AG04449 (cell line): ENCODE measurements around the gene NRXN2.

Source experiments
- CTCF ChIA-PET: fragments of 350-600 bp; formaldehyde crosslinking; extraction: SDS; loops from one replicate; lab custom pipeline; 2021; ENCODE audit warnings: antibody characterized with exemption; lab: Yijun Ruan, JAX
- POLR2A ChIA-PET: fragments of 400-600, 350-600 bp; formaldehyde crosslinking; extraction: SDS; loops from one replicate; lab custom pipeline; 2020; ENCODE audit warnings: antibody characterized with exemption, inconsistent platforms; lab: Yijun Ruan, JAX
- DNase-seq: peaks from one replicate; pipeline ENCODE4 v3.0.0-alpha.2; 2010; ENCODE audit warnings: low read depth, low spot score
- H3K4me3 ChIP-seq: 2 replicates; pipeline ENCODE4 v1.5.1; 2011; ENCODE audit warnings: low read depth, mild to moderate bottlenecking, control low read depth, low read length
- CTCF ChIP-seq: IDR thresholded peaks from one replicate; pipeline ENCODE4 v1.5.1; 2011; ENCODE audit warnings: mild to moderate bottlenecking, moderate library complexity, low read length, control low read depth, inconsistent platforms; ENCODE audit not compliant: insufficient read depth; ENCODE audit errors: missing control alignments

The NRXN2 gene

GRCh38 chr11:64764040-64764611 lies 41.1 kb upstream of the NRXN2 start:
- ChIA-PET POLR2A (no interaction called here), CTCF (interaction anchor here (0.6 to 3.9 kb wide), 5 partner anchors 10 to 1826 kb away, joined by 3 to 34 read pairs (median 4); no protein-coding TSS in a partner anchor)
- TF ChIP-seq CTCF: no peak
- no peak overlapping the region for H3K4me3 ChIP-seq
- DNase-seq: no peak

GRCh38 chr11:64763526-64764039 lies 40.6 kb upstream of the NRXN2 start:
- H3K4me3 ChIP-seq: no peak overlapping the region
- CTCF ChIA-PET: interaction anchor here (0.6 to 3.9 kb wide), 5 partner anchors 11 to 1826 kb away, joined by 3 to 34 read pairs (median 4); no protein-coding TSS in a partner anchor
- no peak for DNase-seq
- POLR2A ChIA-PET: no interaction called here
- TF ChIP-seq CTCF: no peak

- POLR2A ChIA-PET: no interaction called here
- CTCF ChIA-PET: interaction anchor here (0.9 to 3.9 kb wide), 5 partner anchors 12 to 74 kb away, joined by 3 to 34 read pairs (median 4); no protein-coding TSS in a partner anchor
Measured at GRCh38 chr11:64762674-64763525, 39.9 kb upstream of the NRXN2 start.

GRCh38 chr11:64762277-64762673 lies 39.3 kb upstream of the NRXN2 start:
- ChIA-PET CTCF (interaction anchor here (0.9 to 2.1 kb wide), 3 partner anchors 9 to 20 kb away, joined by 4 to 9 read pairs (median 4); no protein-coding TSS in a partner anchor), POLR2A (no interaction called here)
- DNase-seq: no peak
- H3K4me3 ChIP-seq: no peak overlapping the region
- TF ChIP-seq CTCF: no peak

More at GRCh38 chr11:64762674-64763525, 39.9 kb upstream of the NRXN2 start:
- H3K4me3 ChIP-seq: no peak overlapping the region
- TF ChIP-seq CTCF: no peak
- peak; percentile 23 for DNase-seq

- DNase-seq: no peak
- CTCF ChIA-PET: interaction anchor here (1.2 to 2.1 kb wide), 6 partner anchors 7 to 312 kb away, joined by 4 to 9 read pairs (median 4); partner anchors contain the start of gene RASGRP2
- TF ChIP-seq CTCF: no peak
Measured at GRCh38 chr11:64760759-64761420, 37.9 kb upstream of the NRXN2 start.

More at GRCh38 chr11:64760759-64761420, 37.9 kb upstream of the NRXN2 start:
- POLR2A ChIA-PET: interaction anchor here (1.5 kb wide), 1 partner anchor 18 kb away, joined by 7 read pairs; the partner anchor contains the start of gene SF1
- H3K4me3 ChIP-seq: no peak overlapping the region
